ENCODE data around the gene DYNLT4. TPM values are rescaled to one million over a fixed set of nuclear protein-coding genes. Genes with fewer than 3 reads are reported as not detected.
A peak's percentile ranks its signal among the peaks of the same experiment; 100 is the strongest.

The DYNLT4 gene
- total and polyA plus RNA-seq, 2 of the 13 experiments (the other 11 are each of a cell fraction or from before 2014, with no cell fraction given), result 0.77 TPM; not detected in 1

GRCh38 chr1:44775078-44775929 is 31.8 kb downstream of the DYNLT4 start, which contains the start of gene RPS8 (continued):
- TF ChIP-seq, protein P1, sequence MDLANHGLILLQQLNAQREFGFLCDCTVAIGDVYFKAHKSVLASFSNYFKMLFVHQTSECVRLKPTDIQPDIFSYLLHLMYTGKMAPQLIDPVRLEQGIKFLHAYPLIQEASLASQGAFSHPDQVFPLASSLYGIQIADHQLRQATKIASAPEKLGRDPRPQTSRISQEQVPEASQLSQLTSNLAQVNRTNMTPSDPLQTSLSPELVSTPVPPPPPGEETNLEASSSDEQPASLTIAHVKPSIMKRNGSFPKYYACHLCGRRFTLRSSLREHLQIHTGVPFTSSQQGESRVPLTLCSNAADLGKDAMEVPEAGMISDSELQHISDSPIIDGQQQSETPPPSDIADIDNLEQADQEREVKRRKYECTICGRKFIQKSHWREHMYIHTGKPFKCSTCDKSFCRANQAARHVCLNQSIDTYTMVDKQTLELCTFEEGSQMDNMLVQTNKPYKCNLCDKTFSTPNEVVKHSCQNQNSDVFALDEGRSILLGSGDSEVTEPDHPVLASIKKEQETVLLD (CRISPR knock-in tag; IDR thresholded peaks at IDR 0.05; ENCODE audit: low read depth), result no peak
- no peak for TF ChIP-seq CENPBD1 (CRISPR knock-in tag; IDR thresholded peaks at IDR 0.05; ENCODE audit: borderline replicate concordance, low read depth)
- TF ChIP-seq HOXA3 (CRISPR knock-in tag; IDR thresholded peaks at IDR 0.05), result peak; percentile 97
- TF ChIP-seq, protein P2, sequence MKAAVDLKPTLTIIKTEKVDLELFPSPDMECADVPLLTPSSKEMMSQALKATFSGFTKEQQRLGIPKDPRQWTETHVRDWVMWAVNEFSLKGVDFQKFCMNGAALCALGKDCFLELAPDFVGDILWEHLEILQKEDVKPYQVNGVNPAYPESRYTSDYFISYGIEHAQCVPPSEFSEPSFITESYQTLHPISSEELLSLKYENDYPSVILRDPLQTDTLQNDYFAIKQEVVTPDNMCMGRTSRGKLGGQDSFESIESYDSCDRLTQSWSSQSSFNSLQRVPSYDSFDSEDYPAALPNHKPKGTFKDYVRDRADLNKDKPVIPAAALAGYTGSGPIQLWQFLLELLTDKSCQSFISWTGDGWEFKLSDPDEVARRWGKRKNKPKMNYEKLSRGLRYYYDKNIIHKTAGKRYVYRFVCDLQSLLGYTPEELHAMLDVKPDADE (CRISPR knock-in tag; IDR thresholded peaks at IDR 0.05), result peak; percentile 86
- TF ChIP-seq, protein P3, sequence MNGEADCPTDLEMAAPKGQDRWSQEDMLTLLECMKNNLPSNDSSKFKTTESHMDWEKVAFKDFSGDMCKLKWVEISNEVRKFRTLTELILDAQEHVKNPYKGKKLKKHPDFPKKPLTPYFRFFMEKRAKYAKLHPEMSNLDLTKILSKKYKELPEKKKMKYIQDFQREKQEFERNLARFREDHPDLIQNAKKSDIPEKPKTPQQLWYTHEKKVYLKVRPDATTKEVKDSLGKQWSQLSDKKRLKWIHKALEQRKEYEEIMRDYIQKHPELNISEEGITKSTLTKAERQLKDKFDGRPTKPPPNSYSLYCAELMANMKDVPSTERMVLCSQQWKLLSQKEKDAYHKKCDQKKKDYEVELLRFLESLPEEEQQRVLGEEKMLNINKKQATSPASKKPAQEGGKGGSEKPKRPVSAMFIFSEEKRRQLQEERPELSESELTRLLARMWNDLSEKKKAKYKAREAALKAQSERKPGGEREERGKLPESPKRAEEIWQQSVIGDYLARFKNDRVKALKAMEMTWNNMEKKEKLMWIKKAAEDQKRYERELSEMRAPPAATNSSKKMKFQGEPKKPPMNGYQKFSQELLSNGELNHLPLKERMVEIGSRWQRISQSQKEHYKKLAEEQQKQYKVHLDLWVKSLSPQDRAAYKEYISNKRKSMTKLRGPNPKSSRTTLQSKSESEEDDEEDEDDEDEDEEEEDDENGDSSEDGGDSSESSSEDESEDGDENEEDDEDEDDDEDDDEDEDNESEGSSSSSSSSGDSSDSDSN (CRISPR knock-in tag; IDR thresholded peaks at IDR 0.05), result peak; percentile 84
- peak; percentile 57; the same call in 1 of the 2 replicates for TF ChIP-seq NFYC (CRISPR knock-in tag; IDR thresholded peaks at IDR 0.05)
- no peak for TF ChIP-seq DMTF1 (CRISPR knock-in tag; IDR thresholded peaks at IDR 0.05)
- peak; percentile 81 for TF ChIP-seq ZNF274 (CRISPR knock-in tag; IDR thresholded peaks at IDR 0.05)
- peak; percentile 83; the same call in 1 of the 2 replicates for TF ChIP-seq NAIF1 (CRISPR knock-in tag; IDR thresholded peaks at IDR 0.05; ENCODE audit: borderline replicate concordance)
- peak; percentile 80; the same call in 1 of the 2 replicates for TF ChIP-seq HES4 (CRISPR knock-in tag; IDR thresholded peaks at IDR 0.05; ENCODE audit: borderline replicate concordance)
- TF ChIP-seq NR3C1 (CRISPR knock-in tag; IDR thresholded peaks at IDR 0.05), result no peak
- TF ChIP-seq, protein P4, sequence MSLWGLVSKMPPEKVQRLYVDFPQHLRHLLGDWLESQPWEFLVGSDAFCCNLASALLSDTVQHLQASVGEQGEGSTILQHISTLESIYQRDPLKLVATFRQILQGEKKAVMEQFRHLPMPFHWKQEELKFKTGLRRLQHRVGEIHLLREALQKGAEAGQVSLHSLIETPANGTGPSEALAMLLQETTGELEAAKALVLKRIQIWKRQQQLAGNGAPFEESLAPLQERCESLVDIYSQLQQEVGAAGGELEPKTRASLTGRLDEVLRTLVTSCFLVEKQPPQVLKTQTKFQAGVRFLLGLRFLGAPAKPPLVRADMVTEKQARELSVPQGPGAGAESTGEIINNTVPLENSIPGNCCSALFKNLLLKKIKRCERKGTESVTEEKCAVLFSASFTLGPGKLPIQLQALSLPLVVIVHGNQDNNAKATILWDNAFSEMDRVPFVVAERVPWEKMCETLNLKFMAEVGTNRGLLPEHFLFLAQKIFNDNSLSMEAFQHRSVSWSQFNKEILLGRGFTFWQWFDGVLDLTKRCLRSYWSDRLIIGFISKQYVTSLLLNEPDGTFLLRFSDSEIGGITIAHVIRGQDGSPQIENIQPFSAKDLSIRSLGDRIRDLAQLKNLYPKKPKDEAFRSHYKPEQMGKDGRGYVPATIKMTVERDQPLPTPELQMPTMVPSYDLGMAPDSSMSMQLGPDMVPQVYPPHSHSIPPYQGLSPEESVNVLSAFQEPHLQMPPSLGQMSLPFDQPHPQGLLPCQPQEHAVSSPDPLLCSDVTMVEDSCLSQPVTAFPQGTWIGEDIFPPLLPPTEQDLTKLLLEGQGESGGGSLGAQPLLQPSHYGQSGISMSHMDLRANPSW (CRISPR knock-in tag; IDR thresholded peaks at IDR 0.05; ENCODE audit: borderline replicate concordance), result peak; percentile 57; the same call in 1 of the 2 replicates
- TF ChIP-seq ZNF766 (CRISPR knock-in tag; IDR thresholded peaks at IDR 0.05; ENCODE audit: borderline replicate concordance), result peak; percentile 88
- TF ChIP-seq ZNF790 (CRISPR knock-in tag; IDR thresholded peaks at IDR 0.05; ENCODE audit: borderline replicate concordance), result no peak
- no peak for TF ChIP-seq ZFP41 (CRISPR knock-in tag; IDR thresholded peaks at IDR 0.05; ENCODE audit: borderline replicate concordance)
- TF ChIP-seq NFKB2 (CRISPR knock-in tag; IDR thresholded peaks at IDR 0.05; ENCODE audit: borderline replicate concordance), result peak; percentile 90
- TF ChIP-seq ZBTB1 (CRISPR knock-in tag; IDR thresholded peaks at IDR 0.05; ENCODE audit: borderline replicate concordance), result no peak
